Fibroblast of villous mesenchyme (primary cell): ENCODE data around the gene HRCT1. TPM values are rescaled to one million over a fixed set of nuclear protein-coding genes. Genes with fewer than 3 reads are reported as not detected.

Source experiments
- DNase-seq: peaks from one replicate; pipeline ENCODE4 v3.0.0-alpha.2; 2010; ENCODE audit warnings: low read depth
- H3K4me3 ChIP-seq: 2 replicates; pipeline ENCODE4 v1.5.1; 2011; ENCODE audit warnings: low read depth, mild to moderate bottlenecking, low read length
- total RNA-seq: library from RNA; depleted of rRNA; stranded (reverse); fragments of >200 nt; gene quantifications from 2 replicates; pipeline ENCODE4 v1.2.3, GENCODE V29; 2012
- TF ChIP-seq, protein P1 (sequence below): IDR thresholded peaks from 2 replicates; pipeline ENCODE4 v1.5.1; 2012; ENCODE audit warnings: low read depth, mild to moderate bottlenecking, low read length; ENCODE audit not compliant: insufficient read depth

Gene HRCT1
- total RNA-seq, 1 donor, result 0.43 TPM

DNA sequence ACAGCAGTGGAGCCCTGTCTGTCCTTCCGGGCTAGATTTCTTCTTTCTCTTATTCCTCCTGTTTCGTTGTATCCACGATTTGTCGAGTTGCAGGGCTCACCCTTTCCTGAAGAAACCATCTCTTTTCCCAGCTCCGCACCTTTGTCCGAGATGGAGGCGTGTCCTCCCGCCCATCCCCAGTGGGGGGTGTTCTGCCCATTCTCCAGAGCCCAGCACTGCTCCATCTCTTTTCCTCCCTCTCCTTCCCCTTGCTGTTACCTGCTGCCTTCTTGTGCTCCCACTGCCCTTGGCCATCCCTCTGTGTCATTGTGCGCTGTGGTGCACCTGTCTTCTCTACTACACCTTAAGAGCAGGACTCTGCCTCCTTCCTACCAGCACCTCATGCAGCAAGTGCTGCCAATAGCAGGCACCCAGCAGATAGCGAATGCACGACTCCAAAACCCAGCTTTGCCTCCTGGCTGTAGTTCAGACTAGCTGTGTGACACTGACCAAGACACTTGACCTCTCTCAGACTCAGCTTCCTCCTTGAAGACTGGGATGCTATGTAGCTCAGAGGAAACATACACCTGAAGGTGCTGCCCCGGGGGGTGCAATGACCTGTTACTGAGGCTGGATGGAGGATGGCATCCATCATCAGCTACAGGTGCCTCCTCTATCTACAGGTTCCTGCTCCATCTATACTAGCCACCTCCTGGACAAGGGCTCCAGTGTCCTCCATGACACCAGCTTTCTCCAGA, 44.7 kb upstream of the HRCT1 start:
- no peak overlapping the region for H3K4me3 ChIP-seq
- TF ChIP-seq, protein P1, sequence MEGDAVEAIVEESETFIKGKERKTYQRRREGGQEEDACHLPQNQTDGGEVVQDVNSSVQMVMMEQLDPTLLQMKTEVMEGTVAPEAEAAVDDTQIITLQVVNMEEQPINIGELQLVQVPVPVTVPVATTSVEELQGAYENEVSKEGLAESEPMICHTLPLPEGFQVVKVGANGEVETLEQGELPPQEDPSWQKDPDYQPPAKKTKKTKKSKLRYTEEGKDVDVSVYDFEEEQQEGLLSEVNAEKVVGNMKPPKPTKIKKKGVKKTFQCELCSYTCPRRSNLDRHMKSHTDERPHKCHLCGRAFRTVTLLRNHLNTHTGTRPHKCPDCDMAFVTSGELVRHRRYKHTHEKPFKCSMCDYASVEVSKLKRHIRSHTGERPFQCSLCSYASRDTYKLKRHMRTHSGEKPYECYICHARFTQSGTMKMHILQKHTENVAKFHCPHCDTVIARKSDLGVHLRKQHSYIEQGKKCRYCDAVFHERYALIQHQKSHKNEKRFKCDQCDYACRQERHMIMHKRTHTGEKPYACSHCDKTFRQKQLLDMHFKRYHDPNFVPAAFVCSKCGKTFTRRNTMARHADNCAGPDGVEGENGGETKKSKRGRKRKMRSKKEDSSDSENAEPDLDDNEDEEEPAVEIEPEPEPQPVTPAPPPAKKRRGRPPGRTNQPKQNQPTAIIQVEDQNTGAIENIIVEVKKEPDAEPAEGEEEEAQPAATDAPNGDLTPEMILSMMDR, result no peak
- no peak for DNase-seq

DNA sequence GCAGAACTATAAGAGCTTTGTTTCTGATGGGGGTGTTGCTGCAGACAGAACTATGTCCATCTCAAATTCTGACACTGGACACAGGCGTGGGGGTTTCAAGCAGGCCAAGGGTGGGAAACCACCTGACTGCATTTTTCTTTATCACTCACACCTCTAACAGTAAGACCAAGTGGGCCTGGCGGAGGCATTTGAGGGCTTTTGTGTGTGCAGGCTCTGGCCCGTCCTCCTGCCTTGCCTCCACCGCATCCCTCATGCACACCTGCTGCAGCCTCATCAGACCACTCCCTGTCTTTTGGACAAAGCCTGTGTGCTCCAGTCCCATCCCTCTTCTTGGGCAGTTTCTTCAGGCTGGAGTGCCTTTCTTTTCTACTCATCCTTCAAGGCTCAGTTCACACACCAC, 43.7 kb upstream of the HRCT1 start:
- DNase-seq, result no peak
- TF ChIP-seq, protein P1, result no peak
- no peak overlapping the region for H3K4me3 ChIP-seq

DNA sequence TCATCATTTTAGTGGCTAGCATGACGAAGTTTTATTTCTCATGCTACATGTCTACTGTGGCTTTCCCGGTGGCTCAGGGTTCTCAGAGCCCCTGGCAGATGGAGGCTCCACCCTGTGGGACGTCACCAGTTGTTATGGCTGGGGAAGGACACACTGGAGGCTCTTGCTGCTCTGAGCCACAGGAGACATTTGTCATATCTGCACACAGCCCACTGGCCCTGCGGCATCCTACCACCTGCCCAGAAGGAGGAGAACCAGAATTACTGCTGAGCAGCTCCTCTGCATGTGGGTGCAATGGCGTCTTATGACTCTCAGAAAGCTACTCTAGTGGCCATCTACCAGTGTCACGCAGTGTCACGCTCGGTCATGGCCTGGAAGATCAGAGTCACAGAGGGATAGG, 42.4 kb upstream of the HRCT1 start:
- no peak for DNase-seq
- TF ChIP-seq, protein P1, result no peak

DNA sequence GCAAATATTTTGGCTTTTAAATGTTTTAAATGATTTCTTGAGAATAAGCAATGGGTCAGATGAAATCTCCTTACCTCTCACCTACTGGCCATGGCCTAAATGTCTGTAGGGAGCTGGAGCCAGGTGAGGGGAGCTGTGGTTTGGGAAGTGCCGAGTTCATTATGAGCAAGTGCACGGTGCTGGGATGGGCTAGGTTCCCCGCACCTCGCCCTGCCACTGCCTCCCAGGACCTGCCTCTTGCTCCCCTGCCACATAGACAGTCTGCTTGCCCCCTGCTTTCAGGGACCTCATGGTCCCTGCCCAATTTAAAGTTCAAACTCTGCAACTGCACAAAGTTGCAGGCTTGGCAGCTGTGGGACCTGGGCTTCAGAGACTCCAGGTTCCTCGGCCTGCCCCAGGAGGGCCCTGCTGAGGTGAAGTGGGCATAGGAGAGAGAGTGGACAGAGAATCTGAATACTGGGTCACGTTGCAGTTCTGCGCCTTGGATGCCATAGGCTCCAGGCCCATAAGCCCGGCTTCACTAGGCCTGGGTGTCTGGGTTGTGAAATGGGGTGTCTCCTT, 41.2 kb upstream of the HRCT1 start:
- TF ChIP-seq, protein P1, result no peak
- H3K4me3 ChIP-seq, result no peak overlapping the region
- no peak for DNase-seq

More for the DNA sequence above, 42.4 kb upstream of the HRCT1 start:
- H3K4me3 ChIP-seq, result no peak overlapping the region

DNA sequence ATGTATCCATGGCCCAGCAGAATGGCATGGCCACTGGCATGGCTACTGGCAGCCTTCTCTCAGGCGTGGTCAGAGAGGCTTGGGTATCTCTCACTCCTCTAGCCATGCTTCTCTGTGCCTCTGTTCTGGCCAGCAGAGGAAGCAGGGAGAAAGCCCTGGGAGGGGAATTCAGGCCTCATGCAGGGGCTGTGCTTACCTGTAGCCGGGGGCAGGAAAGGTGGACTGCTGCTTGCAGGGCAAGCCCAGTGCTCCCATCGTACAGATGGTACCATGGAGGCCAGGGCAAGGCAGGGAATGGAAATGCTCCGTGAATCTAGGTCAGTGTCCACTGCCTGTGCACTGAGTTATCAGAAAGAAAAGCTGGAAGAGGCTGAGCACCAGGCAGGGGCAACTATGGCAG, 38.5 kb upstream of the HRCT1 start:
- TF ChIP-seq, protein P1, result no peak
- no peak for DNase-seq
- H3K4me3 ChIP-seq, result no peak overlapping the region

DNA sequence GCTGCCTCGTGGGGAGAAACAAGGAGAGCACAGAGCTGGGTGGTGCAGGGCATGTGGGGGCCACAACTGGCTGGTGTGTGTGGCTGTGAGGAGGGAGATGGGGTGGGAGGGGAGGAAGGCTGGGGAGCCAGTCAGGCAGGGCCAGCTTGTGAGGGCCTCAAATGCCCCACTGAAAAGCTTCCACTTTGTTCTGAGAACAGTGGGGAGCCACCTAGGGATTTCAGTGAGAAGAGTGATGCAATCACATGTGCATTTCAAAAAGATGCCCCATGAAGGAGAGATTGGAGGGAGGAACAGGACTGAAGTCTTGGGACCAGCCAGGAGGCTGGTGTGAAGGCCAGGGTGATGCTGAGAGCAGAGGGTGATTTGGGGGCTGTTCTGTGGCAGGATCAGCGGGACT, 37.1 kb upstream of the HRCT1 start:
- TF ChIP-seq, protein P1, result no peak
- DNase-seq, result no peak
- no peak overlapping the region for H3K4me3 ChIP-seq
